ENCODE measurements around the gene TUBA3C.
"Not testable (repeated sequence)": the region's sequence is repeated elsewhere in the genome, so short reads cannot be mapped to it uniquely, and the experiment has no call there.

TUBA3C gene

GRCh38 chr13:19181621-19182485, at the start of gene TUBA3C:
Gene TUBA3C (minus strand): TSS chr13:19181824. CDS start chr13:19181747, 77 bp downstream.
- H3K9ac ChIP-seq (ENCODE audit: low read length) = no peak within 1 kb of the TSS
- H3K36me3 ChIP-seq (ENCODE audit: insufficient read depth, low read length) = no peaks in the 10 kb centered on the region
- no peak within 1 kb of the TSS for H3K4me3 ChIP-seq (ENCODE audit: low read depth in 1 of 2, low read length in 2 of 2)
- H3K4me1 ChIP-seq (ENCODE audit: insufficient read depth, low read length) = no peaks in the 10 kb centered on the region
- no peak within 1 kb of the TSS for H3K27ac ChIP-seq (ENCODE audit: low read depth, low read length)
- H3K9me3 ChIP-seq (ENCODE audit: low read length) = no peaks in the 10 kb centered on the region
- H3K27me3 ChIP-seq (ENCODE audit: control insufficient read depth in 1 of 2, insufficient read depth in 2 of 2, low read length in 2 of 2) = no peaks in the 10 kb centered on the region

- not testable (repeated sequence) for H3K4me1 ChIP-seq (ENCODE audit: insufficient read depth, low read length); H3K36me3 ChIP-seq (ENCODE audit: insufficient read depth, low read length); H3K4me3 ChIP-seq (ENCODE audit: low read depth in 1 of 2, low read length in 2 of 2); H3K9ac ChIP-seq (ENCODE audit: low read length); H3K27ac ChIP-seq (ENCODE audit: low read depth, low read length); H3K27me3 ChIP-seq (ENCODE audit: control insufficient read depth in 1 of 2, insufficient read depth in 2 of 2, low read length in 2 of 2); H3K9me3 ChIP-seq (ENCODE audit: low read length)
These were observed 25.8 kb upstream of the TUBA3C start for GRCh38 chr13:19207413-19207812.

DNA sequence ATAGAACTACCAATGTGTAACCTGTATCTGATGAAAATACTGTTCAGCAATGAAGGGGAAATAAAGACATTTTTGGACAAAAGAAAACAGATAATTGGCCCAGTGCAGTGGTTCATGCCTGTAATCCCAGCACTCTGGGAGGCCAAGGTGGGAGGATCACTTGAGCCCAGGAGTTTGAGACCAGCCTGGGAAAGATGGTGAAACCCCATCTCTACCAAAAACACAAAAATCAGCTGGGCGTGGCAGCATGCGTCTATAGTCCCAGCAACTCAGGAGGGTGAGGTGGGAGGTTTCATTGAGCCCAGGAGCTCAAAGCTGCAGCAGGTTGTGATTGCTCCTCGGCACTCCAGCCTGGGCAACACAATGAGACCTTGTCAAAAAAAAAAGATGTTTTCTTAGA, 11.0 kb upstream of the TUBA3C start:
- not testable (repeated sequence) for H3K27me3 ChIP-seq (ENCODE audit: control insufficient read depth in 1 of 2, insufficient read depth in 2 of 2, low read length in 2 of 2); H3K9ac ChIP-seq (ENCODE audit: low read length); H3K27ac ChIP-seq (ENCODE audit: low read depth, low read length); H3K4me1 ChIP-seq (ENCODE audit: insufficient read depth, low read length); H3K9me3 ChIP-seq (ENCODE audit: low read length); H3K4me3 ChIP-seq (ENCODE audit: low read depth in 1 of 2, low read length in 2 of 2); H3K36me3 ChIP-seq (ENCODE audit: insufficient read depth, low read length)

DNA sequence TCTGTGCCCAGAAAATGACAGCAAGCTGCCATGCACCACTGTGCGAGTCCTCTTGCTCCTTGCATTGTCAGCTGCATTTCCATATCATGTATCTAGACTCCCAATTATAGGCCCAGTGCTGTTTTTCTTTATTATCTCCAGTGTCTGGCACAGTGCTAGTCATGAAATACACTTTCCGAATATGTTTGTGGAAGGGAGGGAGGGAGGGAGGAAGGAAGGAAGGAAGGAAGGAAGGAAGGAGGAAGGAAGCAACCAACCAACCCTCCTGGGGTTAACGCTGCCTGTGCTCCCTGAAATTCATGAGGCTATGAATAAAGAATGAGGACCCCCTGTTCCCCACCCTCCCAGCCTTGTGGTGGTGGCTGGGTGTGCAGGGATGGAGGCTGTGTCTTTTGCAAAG, 8.3 kb upstream of the TUBA3C start:
- not testable (repeated sequence) for H3K9ac ChIP-seq (ENCODE audit: low read length); H3K27me3 ChIP-seq (ENCODE audit: control insufficient read depth in 1 of 2, insufficient read depth in 2 of 2, low read length in 2 of 2); H3K27ac ChIP-seq (ENCODE audit: low read depth, low read length); H3K4me1 ChIP-seq (ENCODE audit: insufficient read depth, low read length); H3K4me3 ChIP-seq (ENCODE audit: low read depth in 1 of 2, low read length in 2 of 2); H3K9me3 ChIP-seq (ENCODE audit: low read length); H3K36me3 ChIP-seq (ENCODE audit: insufficient read depth, low read length)

GRCh38 chr13:19189368-19189767, 7.7 kb upstream of the TUBA3C start:
- H3K36me3 ChIP-seq (ENCODE audit: insufficient read depth, low read length); H3K9ac ChIP-seq (ENCODE audit: low read length); H3K4me1 ChIP-seq (ENCODE audit: insufficient read depth, low read length); H3K27ac ChIP-seq (ENCODE audit: low read depth, low read length); H3K9me3 ChIP-seq (ENCODE audit: low read length); H3K27me3 ChIP-seq (ENCODE audit: control insufficient read depth in 1 of 2, insufficient read depth in 2 of 2, low read length in 2 of 2); H3K4me3 ChIP-seq (ENCODE audit: low read depth in 1 of 2, low read length in 2 of 2): not testable (repeated sequence)

DNA sequence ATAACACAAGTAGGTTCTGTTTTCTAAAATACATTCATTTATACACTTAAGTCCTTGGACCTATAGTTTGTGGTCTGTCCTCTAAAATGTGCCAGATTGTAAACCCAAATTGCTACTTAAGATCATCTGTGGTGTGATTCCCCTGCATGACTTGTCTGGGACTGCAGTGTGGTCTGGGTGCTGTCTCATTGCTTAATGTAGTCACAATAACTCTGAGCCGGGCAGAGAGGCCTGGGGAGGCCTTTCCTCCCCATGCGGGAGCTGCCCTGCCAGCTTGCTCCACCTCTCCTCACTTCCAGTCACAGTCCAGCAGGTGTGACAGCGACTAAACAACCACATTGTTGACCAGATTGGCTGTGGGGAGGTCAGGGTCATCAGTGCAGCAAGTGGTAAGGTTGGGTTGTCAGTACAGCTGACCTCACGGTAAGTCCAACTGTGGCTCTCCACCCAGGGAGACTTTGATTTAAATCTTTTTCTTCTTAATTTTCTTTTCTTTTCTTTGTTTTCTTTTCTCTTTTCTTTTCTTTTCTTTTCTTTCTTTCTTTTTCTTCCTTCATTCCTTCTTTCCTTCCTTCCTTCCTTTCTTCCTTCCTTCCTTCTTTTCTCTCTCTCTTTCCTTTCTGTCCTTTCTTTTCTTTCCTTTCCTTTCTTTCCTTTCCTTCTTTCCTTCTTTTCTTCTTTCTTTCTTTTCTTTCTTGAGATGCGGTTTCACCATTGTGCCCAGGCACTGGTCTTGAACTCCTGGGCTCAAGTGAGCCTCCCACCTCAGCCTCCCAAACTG, 4.4 kb upstream of the TUBA3C start:
- Histone ChIP-seq H3K36me3 (ENCODE audit: insufficient read depth, low read length) (no peaks in the 10 kb centered on the region), H3K4me3 (ENCODE audit: low read depth in 1 of 2, low read length in 2 of 2) (no peak overlapping the region), H3K4me1 (ENCODE audit: insufficient read depth, low read length) (no peaks in the 10 kb centered on the region), H3K27ac (ENCODE audit: low read depth, low read length) (no peak overlapping the region), H3K9me3 (ENCODE audit: low read length) (no peaks in the 10 kb centered on the region), H3K9ac (ENCODE audit: low read length) (no peak overlapping the region), H3K27me3 (ENCODE audit: control insufficient read depth in 1 of 2, insufficient read depth in 2 of 2, low read length in 2 of 2) (no peaks in the 10 kb centered on the region)

DNA sequence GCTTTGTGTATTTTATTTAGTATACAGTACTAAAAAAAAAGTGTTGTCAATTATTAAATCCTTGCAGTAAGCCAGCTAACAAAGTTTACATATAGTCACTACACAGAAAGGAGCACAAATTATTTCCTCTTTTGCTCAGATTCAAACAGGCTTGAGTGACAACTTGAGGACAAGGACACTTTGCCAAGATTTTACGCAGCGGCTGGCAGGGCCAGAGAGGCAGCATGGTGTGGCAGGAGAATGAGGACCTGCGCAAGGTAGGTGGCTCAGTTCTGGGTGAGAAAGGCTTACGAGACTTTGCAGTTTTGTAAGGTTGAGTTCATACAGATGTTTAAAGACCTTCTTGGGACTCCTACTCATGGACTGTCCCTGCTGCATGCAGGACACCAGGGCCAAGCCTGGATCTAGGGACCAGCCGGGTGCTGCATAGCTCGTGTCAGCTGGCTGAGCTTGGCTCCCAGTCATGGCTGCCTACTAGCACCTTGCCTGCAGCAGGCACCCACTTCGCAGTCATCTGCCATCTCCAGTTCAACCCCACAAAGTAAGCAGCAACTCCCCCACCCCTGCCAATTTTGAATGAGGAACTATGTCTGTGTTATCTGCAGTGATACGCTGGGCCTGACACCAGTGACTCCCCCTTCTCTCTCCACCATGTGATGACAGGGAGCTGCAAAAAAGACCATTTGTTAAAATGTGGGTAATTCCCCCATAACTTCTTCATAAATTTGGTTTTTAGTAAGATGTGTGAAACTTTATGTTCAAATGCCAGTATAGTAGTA, 3.7 kb upstream of the TUBA3C start:
- H3K27ac ChIP-seq (ENCODE audit: low read depth, low read length) = no peak overlapping the region
- H3K9ac ChIP-seq (ENCODE audit: low read length) = no peak overlapping the region
- H3K4me3 ChIP-seq (ENCODE audit: low read depth in 1 of 2, low read length in 2 of 2) = no peak overlapping the region
- H3K4me1 ChIP-seq (ENCODE audit: insufficient read depth, low read length) = no peaks in the 10 kb centered on the region
- H3K9me3 ChIP-seq (ENCODE audit: low read length) = no peaks in the 10 kb centered on the region
- H3K27me3 ChIP-seq (ENCODE audit: control insufficient read depth in 1 of 2, insufficient read depth in 2 of 2, low read length in 2 of 2) = no peaks in the 10 kb centered on the region
- no peaks in the 10 kb centered on the region for H3K36me3 ChIP-seq (ENCODE audit: insufficient read depth, low read length)

- H3K36me3 ChIP-seq (ENCODE audit: insufficient read depth, low read length) = no peaks in the 10 kb centered on the region
- no peaks in the 10 kb centered on the region for H3K9me3 ChIP-seq (ENCODE audit: low read length)
- no peaks in the 10 kb centered on the region for H3K27me3 ChIP-seq (ENCODE audit: control insufficient read depth in 1 of 2, insufficient read depth in 2 of 2, low read length in 2 of 2)
- no peaks in the 10 kb centered on the region for H3K4me1 ChIP-seq (ENCODE audit: insufficient read depth, low read length)
- no peak overlapping the region for H3K4me3 ChIP-seq (ENCODE audit: low read depth in 1 of 2, low read length in 2 of 2)
- no peak overlapping the region for H3K9ac ChIP-seq (ENCODE audit: low read length)
- H3K27ac ChIP-seq (ENCODE audit: low read depth, low read length) = no peak overlapping the region
These were observed 2.6 kb upstream of the TUBA3C start for GRCh38 chr13:19184176-19184575.

DNA sequence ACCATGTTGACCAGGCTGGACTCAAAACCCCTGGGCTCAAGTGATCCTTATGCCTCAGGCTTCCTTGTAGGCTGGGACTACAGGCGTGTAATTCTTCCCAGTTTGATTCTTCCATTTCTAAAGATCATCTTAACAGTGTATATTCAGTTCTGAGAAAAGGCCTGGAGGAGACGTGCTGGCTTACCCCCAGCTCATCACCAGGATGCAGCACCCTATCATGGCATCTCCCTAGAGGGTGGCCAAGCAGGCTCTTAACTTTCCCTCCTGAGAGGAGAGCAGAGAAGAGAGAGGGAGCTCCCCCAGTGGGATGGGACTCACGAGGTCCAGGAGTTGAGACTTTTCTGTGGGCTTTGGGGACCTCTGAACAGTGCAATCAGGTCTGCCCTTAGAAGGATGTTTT, 2.1 kb upstream of the TUBA3C start:
- no peaks in the 10 kb centered on the region for H3K27me3 ChIP-seq (ENCODE audit: control insufficient read depth in 1 of 2, insufficient read depth in 2 of 2, low read length in 2 of 2)
- H3K4me1 ChIP-seq (ENCODE audit: insufficient read depth, low read length) = no peaks in the 10 kb centered on the region
- no peak overlapping the region for H3K27ac ChIP-seq (ENCODE audit: low read depth, low read length)
- no peak overlapping the region for H3K9ac ChIP-seq (ENCODE audit: low read length)
- no peaks in the 10 kb centered on the region for H3K9me3 ChIP-seq (ENCODE audit: low read length)
- no peak overlapping the region for H3K4me3 ChIP-seq (ENCODE audit: low read depth in 1 of 2, low read length in 2 of 2)
- H3K36me3 ChIP-seq (ENCODE audit: insufficient read depth, low read length) = no peaks in the 10 kb centered on the region

GRCh38 chr13:19182536-19182935, 912 bp upstream of the TUBA3C start:
- Histone ChIP-seq H3K27ac (ENCODE audit: low read depth, low read length) (no peak overlapping the region), H3K4me3 (ENCODE audit: low read depth in 1 of 2, low read length in 2 of 2) (no peak overlapping the region), H3K36me3 (ENCODE audit: insufficient read depth, low read length) (no peaks in the 10 kb centered on the region), H3K9ac (ENCODE audit: low read length) (no peak overlapping the region), H3K9me3 (ENCODE audit: low read length) (no peaks in the 10 kb centered on the region), H3K4me1 (ENCODE audit: insufficient read depth, low read length) (no peaks in the 10 kb centered on the region), H3K27me3 (ENCODE audit: control insufficient read depth in 1 of 2, insufficient read depth in 2 of 2, low read length in 2 of 2) (no peaks in the 10 kb centered on the region)

GRCh38 chr13:19181021-19181620, 503 bp downstream of the TUBA3C start:
- H3K27me3 ChIP-seq (ENCODE audit: control insufficient read depth in 1 of 2, insufficient read depth in 2 of 2, low read length in 2 of 2) = no peaks in the 10 kb centered on the region
- no peaks in the 10 kb centered on the region for H3K4me1 ChIP-seq (ENCODE audit: insufficient read depth, low read length)
- no peaks in the 10 kb centered on the region for H3K9me3 ChIP-seq (ENCODE audit: low read length)
- H3K36me3 ChIP-seq (ENCODE audit: insufficient read depth, low read length) = no peaks in the 10 kb centered on the region
- no peak overlapping the region for H3K9ac ChIP-seq (ENCODE audit: low read length)
- no peak overlapping the region for H3K27ac ChIP-seq (ENCODE audit: low read depth, low read length)
- H3K4me3 ChIP-seq (ENCODE audit: low read depth in 1 of 2, low read length in 2 of 2) = no peak overlapping the region

Measured in muscle layer of colon (tissue), 2 donors.